ENCODE data around the gene KCNC4. TPM values are rescaled to one million over a fixed set of nuclear protein-coding genes. Genes with fewer than 3 reads are reported as not detected.

KCNC4 gene
- total RNA-seq, 1 experiment from 2014 or later = 8.9 TPM

DNA sequence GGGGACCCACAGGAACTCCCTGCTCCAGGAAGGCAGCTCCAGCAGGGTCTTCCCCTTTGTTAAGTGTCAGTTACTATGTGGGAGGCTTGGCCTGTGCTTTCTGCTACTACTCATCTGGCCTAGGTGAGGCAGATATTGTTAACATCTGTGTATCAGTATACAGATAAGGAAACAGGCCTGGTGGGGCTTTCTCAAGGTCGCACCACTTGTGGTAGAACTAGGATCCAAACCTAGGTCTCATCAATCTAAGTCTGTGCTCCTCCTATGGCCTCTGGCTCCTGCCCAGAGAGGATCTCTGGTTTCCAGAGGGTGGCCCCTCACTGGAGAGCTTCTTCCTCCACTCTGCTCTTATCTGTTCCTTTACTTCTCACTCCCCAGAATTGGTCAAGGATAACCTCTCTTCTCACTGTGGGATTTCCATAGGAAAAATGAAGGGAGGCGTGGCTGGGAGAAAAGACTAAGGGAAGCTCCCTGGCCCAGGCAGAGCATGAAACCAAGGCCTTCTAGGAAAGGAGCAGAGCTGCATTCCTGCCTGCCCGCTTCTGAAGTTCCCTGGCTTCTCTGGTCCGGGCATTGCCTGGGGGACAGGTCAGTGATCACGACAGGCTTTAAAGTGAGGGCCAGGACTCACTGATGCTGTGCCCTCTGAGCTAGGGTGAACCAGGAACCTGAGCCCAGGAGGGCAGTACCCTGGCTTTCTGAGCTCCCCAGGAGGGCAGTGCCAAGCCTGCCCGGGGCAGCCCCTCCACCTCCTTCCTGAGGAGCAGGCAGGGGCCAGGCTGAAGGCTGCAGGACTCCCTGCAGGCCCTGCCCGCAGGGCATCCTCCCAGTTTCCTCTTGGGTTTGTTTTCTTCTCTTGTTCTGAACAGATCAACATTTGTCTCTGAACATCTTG is 5.8 kb downstream of the KCNC4 start:
- H3K9me3 Mint-ChIP-seq = no peaks in the 10 kb centered on the region; a peak in 1 of 5 replicates
- no peak overlapping the region for H2BK20ac ChIP-seq (ENCODE audit: low read depth, low read length, poor library complexity, severe bottlenecking)

More for the DNA sequence above, 5.8 kb downstream of the KCNC4 start:
- no peaks in the 10 kb centered on the region for H3K79me1 ChIP-seq (ENCODE audit: insufficient read depth, low read depth, low read length, poor library complexity, severe bottlenecking)
- no peak overlapping the region for H3K9ac ChIP-seq (ENCODE audit: extremely low read depth, insufficient read length, low read length)
- no CpG with 5 or more reads among the region's 7 CpGs for WGBS (ENCODE audit: extremely low coverage, insufficient read length, low lambda C conversion rate)
- Mint-ChIP-seq H3K27me3 (ENCODE audit: low read depth) (peaks cover 25% of the 10 kb centered on the region), H3K4me1 (peaks cover 18 to 31% of the 10 kb centered on the region in 2 experiments), H3K4me3 (no peak overlapping the region), H3K27ac (no peak overlapping the region; a peak in 1 of 7 replicates), H3K36me3 (ENCODE audit: insufficient read depth in 1 of 3, low read depth in 3 of 3) (peaks cover 0 to 3% (median 2%) of the 10 kb centered on the region in 3 experiments; a peak in 3 of 7 replicates)
- DNase-seq = no peak
- H3K4me2 ChIP-seq (ENCODE audit: insufficient read depth, insufficient read length, low read length) = no peak overlapping the region
- H3T11ph ChIP-seq (ENCODE audit: low read length) = no peak overlapping the region
- H4K20me1 ChIP-seq (ENCODE audit: control insufficient read depth, insufficient read depth, insufficient read length) = no peaks in the 10 kb centered on the region
- no peak overlapping the region for H2BK5ac ChIP-seq (ENCODE audit: insufficient read length, low read length)
- no peak for TF ChIP-seq CTCF (conservative IDR thresholded peaks at IDR 0.05)
- no peak overlapping the region for H3K14ac ChIP-seq (ENCODE audit: insufficient read depth, low read length)
- H3K79me2 ChIP-seq (ENCODE audit: insufficient read depth, low read length) = no peaks in the 10 kb centered on the region
- peaks cover 3% of the 10 kb centered on the region; the same call in 1 of the 2 replicates for H3K4me1 ChIP-seq (ENCODE audit: insufficient read depth, low read length)
- no peak overlapping the region for H3K23ac ChIP-seq (ENCODE audit: insufficient read length, low read depth, low read length)
- no peak overlapping the region for H3K27ac ChIP-seq (ENCODE audit: insufficient read length, low read depth, low read length)
- H2BK15ac ChIP-seq (ENCODE audit: low read depth, low read length) = no peak overlapping the region
- no peak overlapping the region for H2BK120ac ChIP-seq (ENCODE audit: low read depth, low read length, poor library complexity, severe bottlenecking)
- no peak overlapping the region for H3K56ac ChIP-seq (ENCODE audit: insufficient read length, low read depth, low read length)
- H3K18ac ChIP-seq (ENCODE audit: insufficient read length, low read depth, low read length) = no peak overlapping the region
- no peak overlapping the region for H3K4ac ChIP-seq (ENCODE audit: low read depth, low read length)
- no peak overlapping the region for H4K8ac ChIP-seq (replicated peaks; ENCODE audit: insufficient read length, low read depth, low read length)
- peaks cover 9% of the 10 kb centered on the region for H3K27me3 ChIP-seq (ENCODE audit: insufficient read depth, low read length)
- H2BK12ac ChIP-seq (ENCODE audit: insufficient read length, low read depth, low read length) = no peak overlapping the region
- H2AK5ac ChIP-seq (ENCODE audit: insufficient read length, low read length) = no peak overlapping the region
- no peak overlapping the region for H4K5ac ChIP-seq (ENCODE audit: insufficient read length, low read depth, low read length)
- H3K23me2 ChIP-seq (ENCODE audit: insufficient read length, low read depth, low read length, poor library complexity, severe bottlenecking) = peaks cover 13% of the 10 kb centered on the region
- no peaks in the 10 kb centered on the region for H3K9me3 ChIP-seq (ENCODE audit: control insufficient read depth, low read depth, low read length)
- no peak overlapping the region for H4K91ac ChIP-seq (ENCODE audit: insufficient read length, low read depth, low read length)
- H2AFZ ChIP-seq (ENCODE audit: low read length) = no peak overlapping the region

All from H9 (cell line).